Ammon's horn (tissue), 1 donor: ENCODE measurements around the gene PBX1.

Source experiments
- DNase-seq: peaks from one replicate; pipeline ENCODE4 v3.0.0-alpha.2; 2016; ENCODE audit warnings: low spot score

The PBX1 gene

DNA sequence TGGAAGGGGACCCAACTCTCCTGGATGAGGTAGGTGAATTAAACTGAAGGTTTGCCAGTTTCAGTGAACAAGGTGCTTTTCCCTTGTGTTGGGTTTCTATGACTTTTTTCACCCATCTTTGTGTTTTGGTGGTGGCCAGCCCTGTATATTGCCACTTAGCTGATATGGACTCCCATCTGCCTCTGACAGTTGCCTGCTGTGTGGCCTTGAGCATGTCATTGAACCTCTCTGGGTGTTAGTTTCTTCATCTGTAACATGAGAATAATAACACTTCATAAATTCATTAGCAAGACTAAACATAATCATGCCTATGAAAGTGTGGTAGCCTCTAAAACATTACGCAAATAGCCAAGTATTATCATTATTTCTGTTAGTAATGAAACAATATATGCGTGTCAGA is 141.7 kb downstream of the PBX1 start:
- no peak for DNase-seq

GRCh38 chr1:164701189-164701761 is 142.3 kb downstream of the PBX1 start:
- DNase-seq: no peak

DNA sequence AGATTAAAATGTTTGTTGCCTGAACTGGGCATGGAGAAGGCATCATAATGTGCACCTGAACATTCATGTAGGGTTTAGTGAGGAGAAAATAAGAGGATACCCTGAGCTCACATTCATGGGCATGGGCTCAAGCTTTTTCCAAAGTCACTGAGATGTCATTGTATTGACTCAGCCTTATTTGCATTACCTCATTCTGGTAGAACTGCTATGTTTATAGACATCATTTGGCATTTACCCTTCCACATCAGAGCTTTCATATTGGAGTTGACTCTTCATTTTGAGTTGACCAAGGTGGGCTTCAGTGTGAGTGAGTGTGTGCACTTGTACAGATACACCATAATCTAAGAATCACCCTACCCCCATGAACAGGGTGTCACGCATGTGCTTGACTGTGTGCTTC is 143.2 kb downstream of the PBX1 start:
- no peak for DNase-seq

DNA sequence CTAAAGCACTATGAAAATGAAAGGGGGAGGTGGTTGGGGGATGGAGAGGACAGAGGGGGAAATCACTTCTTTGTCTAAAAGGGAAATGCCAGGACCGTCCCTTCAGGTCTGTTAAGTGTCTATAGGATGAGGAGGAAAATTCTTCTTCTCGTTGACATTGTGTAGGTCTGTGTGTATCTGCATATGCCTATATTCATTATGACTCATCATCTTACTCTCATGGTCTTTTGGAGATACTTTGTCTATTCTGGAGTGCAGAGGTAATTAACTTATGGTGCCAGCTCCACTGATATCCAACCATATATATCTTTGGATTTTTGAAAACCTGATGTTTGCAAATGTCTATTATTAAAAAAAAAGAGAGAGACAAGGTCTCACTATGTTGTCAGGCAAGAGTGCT is 143.7 kb downstream of the PBX1 start:
- no peak for DNase-seq

- DNase-seq: no peak
These were observed 144.5 kb downstream of the PBX1 start for GRCh38 chr1:164703463-164703862.

- DNase-seq: no peak
These were observed 145.0 kb downstream of the PBX1 start for GRCh38 chr1:164703960-164704411.

GRCh38 chr1:164704954-164705353 is 146.0 kb downstream of the PBX1 start:
- no peak for DNase-seq

DNA sequence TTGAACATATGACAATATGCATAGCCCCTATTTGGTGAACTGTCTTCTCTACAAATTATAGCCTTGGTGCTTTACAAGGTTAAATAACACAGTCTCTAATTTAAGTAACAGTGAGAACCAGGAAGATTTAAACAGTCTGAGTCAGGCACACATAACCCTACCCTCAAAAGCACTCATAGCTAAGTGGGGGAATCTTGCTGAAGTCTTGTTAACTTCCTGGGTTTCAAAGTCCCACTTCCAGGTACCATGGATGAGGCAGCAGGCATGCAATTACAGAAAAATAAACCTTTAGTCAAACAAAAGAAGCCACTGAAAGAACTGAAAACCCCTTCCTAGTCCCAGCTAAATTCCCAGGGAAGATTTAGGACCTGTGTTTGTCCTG is 147.6 kb downstream of the PBX1 start:
- DNase-seq: no peak

- no peak for DNase-seq
These were observed 148.9 kb downstream of the PBX1 start for GRCh38 chr1:164707868-164708331.

- DNase-seq: no peak
These were observed 149.6 kb downstream of the PBX1 start for GRCh38 chr1:164708596-164708995.

DNA sequence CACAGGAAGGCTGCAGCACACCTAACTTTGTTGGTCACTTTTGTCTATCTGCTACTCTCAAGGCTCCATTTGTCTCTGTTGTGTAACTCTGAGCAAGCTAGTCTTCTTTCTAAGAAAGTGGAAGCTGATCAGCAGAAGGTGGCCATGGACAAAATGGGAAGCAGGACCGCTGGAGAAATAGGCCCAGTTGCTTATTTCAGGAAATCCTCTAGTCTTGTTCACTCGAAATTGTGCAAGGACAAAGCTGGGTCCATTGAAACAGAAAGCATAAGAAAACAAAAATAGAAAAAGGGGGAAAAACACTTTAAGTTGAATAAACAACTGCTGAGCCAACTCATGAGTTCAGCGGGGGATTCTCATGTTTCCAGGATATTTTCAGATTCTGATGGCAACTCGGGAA is 150.1 kb downstream of the PBX1 start:
- no peak for DNase-seq

- DNase-seq: no peak
These were observed 150.7 kb downstream of the PBX1 start for GRCh38 chr1:164709541-164710278.

- DNase-seq: no peak
These were observed 153.4 kb downstream of the PBX1 start for GRCh38 chr1:164712131-164713036.

DNA sequence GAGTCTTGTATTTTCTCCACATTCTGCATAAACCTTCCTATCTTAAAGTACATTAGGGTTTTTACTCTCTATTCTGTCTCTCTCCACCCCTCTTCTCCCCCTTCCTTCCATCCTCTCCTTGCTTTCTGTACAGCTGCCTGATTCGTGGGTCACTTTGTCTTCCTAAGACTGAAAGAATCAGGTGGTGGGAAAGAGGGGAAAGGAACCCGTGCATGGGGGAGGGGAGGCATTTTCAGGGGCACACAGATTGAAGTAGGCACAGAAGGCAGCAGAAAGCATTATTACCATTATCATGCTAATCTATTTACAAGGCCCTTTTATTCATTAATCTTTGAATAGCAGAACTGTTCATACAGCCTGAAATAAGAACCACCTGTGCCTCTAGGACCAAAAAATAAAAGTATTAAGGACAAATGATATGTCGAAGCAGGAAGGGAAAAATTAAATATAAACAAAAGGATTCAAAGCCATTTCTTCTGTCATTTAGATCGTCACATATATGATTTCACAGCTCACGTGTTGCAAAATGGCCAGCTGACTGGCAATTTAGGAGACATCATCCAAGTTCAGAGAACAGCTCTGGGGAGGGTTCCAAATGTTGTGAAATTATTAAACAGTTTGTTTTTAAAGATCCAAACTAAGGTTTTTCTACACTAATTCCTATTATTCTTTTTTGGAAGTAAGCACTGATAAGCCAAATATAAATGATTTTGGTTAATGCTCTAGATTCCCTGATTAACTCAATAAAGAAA is 154.6 kb downstream of the PBX1 start:
- DNase-seq: no peak

DNA sequence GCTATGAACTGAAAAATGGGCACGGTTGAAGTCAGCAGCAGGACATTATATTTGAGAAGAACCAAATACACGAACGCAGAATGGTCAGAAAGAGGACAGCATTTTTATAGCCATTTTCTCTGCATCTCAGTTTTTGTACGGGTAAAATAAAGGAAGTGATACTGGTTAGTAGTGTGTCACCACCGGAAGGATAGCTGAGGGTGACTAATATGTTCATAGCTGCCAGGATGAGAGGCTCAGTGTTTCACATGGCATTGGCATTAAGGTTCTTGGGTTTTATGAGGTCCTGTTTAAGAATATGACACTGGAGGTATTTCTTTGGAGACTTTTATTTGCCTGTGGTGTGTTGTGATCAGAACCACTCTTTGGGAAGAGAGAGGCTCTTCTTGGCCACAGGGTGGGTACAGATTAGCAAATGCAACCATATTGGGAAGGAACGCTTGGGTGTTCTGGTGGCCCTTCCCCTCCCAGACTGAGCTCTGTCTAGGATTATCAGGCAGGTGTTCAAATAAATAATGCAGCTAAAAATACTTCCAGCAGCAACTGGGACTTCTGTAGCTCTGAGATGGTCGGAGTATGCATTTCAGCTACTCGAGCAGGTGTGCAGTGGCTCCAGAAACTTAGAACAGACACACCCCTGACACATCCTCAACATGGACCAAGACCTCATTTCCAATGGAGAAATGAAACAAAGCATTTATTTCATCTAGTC is 158.2 kb downstream of the PBX1 start:
- no peak for DNase-seq

- DNase-seq: no peak
These were observed 159.8 kb downstream of the PBX1 start for GRCh38 chr1:164718821-164719220.

- no peak for DNase-seq
These were observed 160.9 kb downstream of the PBX1 start for GRCh38 chr1:164719676-164720439.

GRCh38 chr1:164720440-164721227 is 161.7 kb downstream of the PBX1 start:
- no peak for DNase-seq

DNA sequence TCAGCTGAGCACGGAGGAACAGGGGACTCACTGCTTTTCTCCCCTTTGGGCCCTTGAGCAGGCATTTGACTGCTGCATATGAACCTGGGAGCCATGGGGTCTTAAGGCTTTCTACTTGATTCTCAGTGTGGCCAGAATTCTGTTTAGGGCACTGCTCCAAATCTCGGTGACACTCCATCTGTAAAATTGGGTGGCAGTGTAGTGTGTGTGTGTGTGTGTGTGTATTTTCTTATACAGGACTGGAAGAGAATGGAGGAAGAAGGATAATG is 162.2 kb downstream of the PBX1 start:
- DNase-seq: no peak

DNA sequence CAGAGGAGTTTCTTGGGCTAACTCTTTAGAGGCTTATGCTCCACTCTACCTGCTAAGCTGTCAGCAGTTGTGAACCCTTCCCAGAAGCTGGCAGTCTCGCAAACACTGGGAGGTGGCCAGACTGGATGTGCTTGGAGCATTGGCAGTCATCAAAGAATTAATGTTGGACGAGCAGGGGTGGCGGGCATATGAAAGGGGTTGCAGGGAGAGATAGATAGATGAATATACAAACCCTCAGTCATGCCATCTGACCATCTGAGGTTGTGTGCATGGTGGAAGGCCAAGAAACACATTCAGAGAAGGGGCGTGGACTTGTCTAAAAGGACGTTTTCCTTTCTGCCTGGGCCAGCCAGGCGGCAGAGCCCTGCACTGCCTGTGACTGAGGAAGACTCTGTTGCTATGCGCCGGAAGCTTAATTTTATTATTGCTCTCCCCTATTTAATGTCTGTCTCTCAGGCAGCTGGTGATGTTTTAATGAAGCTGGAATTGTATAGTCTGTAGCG is 164.4 kb downstream of the PBX1 start:
- DNase-seq: peak; percentile 64
